ENCODE measurements around the gene PARD6G.
A peak's percentile ranks its signal among the peaks of the same experiment; 100 is the strongest.
"Not testable (repeated sequence)": the region's sequence is repeated elsewhere in the genome, so short reads cannot be mapped to it uniquely, and the experiment has no call there.

PARD6G gene, protein sequence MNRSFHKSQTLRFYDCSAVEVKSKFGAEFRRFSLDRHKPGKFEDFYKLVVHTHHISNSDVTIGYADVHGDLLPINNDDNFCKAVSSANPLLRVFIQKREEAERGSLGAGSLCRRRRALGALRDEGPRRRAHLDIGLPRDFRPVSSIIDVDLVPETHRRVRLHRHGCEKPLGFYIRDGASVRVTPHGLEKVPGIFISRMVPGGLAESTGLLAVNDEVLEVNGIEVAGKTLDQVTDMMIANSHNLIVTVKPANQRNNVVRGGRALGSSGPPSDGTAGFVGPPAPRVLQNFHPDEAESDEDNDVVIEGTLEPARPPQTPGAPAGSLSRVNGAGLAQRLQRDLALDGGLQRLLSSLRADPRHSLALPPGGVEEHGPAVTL
- 0.51 to 1.4 reads per million in 2 donors for total RNA-seq

DNA sequence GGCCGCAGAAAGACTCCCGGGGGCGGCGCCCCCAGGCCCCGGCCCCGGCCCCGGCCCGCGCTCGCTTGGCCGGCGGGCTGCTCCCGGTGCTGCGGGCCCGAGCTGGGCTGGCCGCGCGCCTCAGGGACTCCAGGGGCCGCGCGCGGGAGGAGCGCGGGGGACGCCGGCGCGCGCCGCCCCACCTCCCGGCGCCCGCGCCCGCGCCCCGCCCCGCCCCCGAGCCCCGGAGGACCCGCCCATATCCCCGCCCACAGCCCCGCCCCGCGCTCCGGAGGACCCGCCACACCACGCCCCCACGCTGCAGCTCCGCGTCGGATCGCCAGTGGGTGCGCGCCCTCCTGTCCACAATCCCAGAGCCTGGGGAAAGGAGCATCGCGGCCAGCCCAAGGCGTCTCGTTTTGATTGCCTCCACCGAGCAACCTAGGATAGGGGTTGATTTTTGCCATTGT, at the start of gene PARD6G:
Gene PARD6G, minus strand, starts transcription at position 122 of the 449 bp plus-strand sequence. CDS start 166 bp downstream, outside the sequence.
- peak; percentile 38 for DNase-seq

DNA sequence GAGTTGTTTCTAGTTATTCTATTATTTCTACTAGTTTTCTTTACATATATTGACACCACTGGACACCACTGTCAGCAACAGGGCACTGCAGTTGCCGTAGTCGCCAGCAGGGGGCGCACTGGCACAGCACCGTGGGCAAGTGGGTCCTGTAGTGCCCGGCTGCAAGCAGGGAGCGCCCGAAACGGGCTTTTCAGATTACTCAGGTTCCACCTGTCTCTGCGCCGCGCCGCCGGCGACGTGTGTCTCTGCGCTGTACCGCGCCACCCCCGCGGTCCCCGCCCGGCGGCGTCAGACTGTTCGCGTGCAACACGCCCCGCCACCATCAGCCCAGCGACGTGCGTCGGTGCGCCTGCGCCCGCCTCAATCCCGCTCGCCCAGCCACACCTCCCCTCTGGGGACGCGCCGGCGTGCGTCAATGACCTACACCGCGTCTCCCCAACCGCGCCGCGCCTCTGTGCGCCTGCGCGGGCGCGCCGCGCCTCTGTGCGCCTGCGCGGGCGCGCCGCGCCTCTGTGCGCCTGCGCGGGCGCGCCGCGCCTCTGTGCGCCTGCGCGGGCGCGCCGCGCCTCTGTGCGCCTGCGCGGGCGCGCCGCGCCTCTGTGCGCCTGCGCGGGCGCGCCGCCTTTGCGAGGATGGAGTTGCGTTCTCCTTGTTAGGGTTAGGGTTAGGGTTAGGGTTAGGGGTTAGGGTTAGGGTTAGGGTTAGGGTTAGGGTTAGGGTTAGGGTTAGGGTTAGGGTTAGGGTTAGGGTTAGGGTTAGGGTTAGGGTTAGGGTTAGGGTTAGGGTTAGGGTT, 15.1 kb upstream of the PARD6G start:
- DNase-seq: not testable (repeated sequence)

DNA sequence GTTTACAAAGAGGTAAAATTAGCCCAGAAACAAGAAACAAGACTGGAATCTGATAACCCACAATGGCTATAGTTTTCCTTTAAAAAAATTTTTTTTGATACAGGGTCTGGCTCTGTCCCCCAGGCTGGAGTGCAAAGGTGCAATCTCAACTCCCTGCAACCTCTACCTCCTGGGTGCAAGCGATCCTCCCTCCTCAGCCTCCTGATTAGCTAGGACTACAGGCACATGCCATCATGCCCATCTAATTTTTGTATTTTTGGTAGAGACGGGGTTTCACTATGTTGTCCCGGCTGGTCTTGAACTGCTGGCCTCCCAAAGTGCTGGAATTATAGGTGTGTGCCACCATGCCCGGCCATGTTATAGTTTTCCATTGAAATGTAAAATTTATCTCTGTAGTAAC, 12.3 kb upstream of the PARD6G start:
- no peak for DNase-seq

DNA sequence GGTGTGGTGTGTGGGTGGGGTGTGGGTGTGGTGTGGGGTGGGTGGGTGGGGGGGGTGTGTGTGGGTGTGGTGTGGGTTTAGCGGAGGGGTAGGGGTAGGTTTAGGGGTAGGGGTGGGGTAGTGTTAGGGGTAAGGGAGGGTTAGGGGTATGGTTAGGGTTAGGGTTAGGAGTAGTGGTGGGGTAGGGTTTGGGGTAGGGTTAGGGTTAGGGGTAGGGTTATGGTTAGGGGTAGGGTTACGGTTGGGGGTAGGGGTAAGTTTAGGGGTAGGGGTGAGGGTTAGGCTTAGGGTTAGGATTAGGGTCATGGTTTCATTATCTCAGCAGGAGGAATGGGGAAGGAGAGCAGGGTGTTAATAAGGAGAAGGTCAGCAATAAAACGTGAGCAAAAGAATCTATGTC, 11.3 kb upstream of the PARD6G start:
- DNase-seq: no peak

DNA sequence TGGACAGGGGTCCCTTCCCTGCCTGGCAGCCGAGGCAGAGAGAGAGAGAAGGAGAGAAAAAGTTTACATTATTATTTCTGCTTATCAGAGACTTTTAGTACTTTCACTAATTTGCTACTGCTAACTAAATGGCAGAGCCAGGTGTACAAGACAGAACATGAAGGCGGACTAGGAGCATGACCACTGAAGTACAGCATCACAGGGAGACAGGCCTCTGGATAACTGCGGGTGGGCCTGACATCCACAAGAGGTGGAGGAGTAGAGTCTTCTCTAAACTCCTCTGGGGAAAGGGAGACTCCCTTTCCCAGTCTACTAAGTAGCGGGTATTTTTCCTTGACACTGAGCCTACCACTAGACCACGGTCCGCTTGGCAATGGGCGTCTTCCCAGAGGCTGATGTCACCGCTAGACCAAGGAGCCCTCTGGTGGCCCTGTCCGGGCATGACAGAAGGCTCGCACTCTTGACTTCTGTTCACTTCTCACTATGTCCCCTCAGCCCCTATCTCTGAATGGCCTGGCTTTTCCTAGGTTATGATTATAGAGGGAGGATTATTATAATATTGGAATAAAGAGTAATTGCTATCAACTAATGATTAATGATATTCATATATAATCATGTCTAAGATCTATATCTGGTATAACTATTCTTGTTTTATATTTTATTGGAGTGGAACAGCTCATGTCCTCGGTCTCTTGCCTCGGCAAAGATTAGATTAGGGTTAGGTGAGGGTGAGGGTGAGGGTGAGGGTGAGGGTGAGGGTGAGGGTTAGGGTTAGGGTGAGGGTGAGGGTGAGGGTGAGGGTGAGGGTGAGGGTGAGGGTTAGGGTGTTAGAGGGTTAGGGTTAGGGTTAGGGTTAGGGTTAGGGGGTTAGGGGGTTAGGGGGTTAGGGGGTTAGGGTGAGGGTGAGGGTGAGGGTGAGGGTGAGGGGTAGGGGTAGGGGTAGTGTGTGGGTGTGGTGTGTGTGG, 10.5 kb upstream of the PARD6G start:
- not testable (repeated sequence) for DNase-seq

DNA sequence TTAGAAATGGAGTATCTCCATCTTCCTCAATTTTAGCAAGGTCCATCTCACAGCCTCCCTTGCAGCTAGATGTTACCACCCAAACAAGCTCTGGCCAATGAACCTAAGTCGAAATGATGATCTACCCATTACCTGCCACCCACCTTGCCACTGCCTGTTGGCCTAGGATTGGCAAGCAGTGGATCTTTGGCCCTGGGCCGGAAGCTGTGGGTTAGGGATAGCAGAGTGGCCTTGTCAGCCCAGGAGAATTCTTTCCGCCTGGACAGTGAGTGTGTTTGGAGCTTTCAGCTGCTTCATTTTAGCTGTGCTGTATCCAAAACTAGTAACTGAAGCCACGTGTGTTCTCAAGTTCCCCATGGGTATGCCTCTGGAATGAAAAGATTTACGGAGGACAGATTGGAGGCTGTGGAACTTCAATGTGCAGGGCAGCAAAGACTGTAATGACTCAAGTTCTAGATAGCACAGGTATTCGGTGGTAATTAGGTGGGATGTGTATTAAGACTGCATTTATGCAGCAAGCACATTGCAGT, 7.7 kb upstream of the PARD6G start:
- DNase-seq: no peak

DNA sequence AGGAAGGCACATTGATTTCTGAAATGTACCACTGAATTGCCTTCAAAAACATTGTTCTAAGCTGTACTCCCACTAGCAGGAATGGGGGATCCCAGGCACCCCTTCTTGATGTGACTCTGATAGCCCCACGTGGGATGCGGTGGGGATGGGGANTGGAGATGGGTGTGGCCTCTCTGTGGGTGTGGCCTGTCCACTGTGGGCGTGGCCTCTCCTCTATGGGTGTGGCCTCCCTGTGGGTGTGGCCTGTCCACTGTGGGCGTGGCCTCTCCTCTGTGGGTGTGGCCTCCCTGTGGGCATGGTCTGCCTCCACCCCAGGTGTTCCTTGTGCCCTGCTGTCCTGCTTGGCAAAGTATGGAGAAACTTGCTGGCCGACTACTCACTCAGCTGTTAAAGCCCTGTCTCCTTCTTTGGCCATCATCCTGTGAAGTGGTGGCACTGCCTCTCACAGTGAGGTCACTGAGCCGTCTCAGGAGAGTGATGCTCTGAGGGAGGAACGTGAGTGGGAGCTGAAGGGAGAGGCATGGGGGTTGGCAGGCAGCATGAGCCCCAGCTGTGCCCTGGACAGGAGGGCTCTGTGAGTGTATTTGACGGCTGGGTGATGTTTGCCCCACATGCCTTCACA, 6.7 kb upstream of the PARD6G start:
- DNase-seq: no peak

DNA sequence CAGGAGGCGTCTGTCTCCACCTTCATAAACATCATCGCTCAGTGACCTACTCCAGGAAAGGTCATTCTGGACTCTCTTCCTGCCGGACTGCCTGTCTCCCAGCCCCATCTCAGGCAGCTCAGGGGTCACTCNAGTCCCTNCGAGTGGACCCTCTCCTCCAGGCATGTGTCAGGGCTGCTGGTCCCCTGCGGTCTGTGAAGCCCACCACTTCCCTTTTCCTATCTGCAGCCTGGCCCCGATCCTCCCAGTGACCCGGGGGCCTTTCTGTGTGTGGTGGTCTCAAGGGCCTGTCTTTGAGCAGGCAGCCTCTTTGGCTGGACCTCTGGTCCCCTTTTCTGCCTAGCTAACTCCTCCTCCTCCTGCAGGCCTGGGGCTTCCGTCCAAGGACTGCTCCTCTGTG, 5.9 kb upstream of the PARD6G start:
- DNase-seq: no peak

DNA sequence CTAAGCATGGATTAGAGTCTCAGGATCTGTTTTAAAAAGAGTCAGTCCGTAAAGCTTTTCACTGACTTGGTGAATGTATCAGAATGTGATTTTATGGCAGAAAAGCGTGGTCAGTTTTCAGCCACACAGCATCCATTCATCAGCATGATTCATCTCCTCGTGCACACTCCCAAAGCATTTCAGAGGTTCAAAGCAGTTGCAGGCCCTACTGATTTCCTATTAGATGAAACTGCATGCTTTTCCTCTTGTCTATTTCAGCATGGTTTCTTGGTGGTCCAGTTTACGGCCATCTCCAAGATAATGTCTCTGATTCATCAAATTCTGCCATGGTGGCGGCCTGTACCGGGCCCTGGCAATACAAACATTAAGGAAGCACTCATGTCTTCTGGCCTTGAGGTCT, 4.8 kb upstream of the PARD6G start:
- no peak for DNase-seq

DNA sequence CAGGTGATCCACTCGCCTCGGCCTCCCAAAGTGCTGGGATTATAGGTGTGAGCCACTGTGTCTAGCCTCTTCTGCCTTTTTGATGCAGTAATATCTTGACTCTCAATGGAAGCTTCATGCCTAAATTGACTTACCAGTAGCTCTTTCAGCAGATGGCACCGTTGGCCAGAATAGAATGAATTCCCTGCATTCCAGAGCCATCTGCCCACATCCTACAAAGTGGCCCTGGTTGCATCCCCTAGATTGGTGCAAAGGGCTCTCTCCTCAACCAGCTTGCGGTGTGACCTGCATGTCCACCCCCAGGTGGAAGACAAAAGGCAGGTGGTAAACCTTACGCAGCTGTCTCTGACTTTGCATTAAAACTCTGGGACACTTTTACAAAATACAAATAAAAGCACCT, 4.4 kb upstream of the PARD6G start:
- no peak for DNase-seq

DNA sequence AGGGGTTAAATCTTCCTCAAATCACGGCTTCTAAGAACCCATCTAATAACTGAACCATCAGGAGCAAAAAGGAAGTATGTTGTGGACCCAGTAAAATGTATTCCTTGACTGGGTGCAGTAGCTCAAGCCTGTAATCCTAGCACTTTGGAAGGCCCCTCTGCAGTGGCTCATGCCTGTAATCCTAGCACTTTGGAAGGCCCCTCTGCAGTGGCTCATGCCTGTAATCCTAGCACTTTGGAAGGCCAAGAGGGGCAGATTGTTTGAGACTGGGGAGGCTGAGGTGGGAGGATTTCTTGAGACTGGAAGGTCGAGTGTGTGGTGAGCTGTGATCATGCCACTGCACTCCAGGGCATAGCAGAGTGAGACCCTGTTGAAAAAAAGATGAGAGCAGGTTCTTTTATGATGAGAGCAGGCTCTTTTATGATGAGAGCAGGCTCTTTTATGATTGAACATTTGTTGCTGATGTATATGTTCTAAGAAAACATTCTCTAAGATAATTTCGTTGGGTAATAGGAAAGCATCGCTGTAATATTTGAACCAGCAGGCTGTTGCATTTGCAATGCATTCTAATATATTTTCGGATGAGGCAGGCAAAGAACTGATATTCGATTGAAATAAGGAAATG, 3.5 kb upstream of the PARD6G start:
- no peak for DNase-seq

DNA sequence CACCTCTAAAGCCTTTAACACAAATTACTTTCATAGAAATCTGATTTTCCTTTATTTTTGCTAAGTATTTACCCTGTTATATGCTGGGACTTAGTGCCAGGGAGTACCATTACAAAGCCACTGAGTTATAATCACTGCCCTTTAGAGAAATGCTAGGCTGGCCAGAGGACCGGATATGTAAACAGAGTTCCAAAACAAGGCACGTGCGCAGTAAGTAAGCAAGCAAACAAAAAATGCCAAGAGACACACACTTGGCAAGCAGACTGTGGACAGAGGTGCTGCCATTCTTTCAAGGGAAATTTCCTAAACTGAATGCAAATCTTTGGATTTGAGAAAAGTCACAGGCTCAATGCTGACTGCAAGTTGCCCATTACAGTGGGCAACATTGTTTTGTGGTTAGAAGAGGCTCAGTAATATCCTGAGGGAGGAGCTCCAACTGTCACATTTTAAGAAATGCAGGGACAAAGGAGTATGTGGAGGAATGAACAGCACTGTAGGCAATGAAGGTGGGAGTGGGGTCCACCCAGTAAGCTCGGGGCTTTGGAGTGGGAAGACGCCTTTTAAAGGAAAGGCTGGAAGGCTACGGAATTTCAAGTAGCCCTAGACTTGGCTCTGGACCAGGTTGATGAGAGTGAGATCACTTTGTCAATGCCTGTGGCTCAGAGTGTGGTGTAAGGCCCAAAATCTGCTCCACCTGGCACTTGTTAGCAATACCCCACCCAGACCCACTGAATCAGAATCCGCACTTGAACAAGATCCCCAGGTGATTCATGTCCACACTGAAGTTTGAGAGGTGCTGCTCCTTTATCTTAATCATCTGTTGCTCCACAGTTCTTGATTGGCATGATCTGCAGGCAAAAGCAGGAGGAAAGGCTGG, 2.1 kb upstream of the PARD6G start:
- no peak for DNase-seq

DNA sequence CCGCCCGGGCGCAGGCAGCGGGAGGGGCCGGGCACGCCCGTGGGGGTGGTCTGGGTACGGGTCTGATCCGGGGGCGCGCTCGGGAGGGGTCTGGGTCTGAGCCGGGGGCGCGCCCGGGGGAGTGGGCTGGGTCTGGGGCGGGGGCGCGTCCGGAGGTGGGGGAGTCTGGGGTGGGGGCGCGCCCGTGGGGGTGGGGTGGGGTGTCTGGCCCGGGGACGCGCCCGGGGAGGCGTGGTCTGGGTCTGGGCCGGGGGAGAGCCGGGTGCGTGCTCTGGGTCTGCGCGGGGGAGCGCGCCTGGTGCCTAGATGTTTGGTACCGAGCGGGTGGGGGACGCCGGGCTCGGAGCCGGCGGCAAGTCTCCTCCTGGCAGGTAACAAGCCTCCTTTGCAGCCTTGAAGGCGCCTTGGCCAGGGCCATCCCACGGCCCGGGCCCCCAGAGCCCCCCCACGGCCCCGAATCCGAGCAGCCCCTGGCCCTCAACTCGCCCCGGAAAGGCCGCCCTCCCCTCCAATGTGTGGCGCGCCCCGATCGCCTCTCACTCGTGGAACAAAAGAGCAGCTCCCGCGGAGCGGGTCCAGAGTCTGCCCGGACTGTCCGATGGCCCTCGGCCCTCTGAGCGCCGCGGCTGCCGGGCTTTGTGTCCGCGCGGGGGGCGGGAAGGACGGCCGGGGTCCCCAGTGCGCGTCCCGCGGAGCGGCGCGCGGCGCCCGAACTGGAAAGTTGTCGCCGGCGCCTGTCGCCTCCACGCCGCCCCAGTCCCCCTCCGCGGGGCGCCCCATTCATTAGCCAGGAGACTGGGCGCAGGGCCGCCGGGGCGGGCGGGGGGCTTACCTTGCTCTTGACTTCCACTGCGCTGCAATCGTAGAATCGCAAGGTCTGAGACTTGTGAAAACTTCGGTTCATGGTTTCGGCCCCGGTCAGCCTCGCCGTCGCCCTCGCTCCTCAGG, 595 bp downstream of the PARD6G start:
- DNase-seq: no peak

DNA sequence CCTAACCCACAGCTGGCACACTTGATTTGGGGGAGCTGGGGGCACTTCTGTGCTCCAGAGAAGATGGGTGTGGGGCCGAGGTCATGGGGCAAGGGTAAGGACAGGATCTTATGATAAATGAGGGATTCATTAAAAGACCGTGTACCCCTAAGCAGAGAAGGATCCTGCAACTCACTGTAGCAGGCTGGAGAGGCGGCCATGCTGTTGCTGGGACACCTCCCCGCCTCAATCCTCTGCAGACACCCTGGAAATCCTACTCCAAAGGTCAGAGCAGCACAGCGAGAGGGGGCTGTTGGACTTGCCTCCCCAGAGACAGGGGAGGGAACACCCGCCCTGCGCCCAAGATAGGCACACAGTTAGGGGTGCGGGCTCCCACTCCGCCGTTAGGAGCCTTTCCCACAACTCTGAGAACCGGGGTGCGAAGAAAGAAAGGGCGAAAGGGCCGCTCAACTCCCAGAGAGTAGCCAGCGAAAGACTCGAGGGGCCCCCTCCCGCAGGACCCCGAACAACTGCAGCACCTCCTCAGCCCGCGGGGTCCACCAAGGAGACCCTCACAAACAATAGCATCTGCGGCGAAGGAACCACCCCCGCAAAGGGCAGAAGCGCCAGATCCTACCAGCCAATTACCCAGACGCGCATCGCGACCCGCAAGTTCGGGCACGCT, 1.4 kb downstream of the PARD6G start:
- DNase-seq: no peak

DNA sequence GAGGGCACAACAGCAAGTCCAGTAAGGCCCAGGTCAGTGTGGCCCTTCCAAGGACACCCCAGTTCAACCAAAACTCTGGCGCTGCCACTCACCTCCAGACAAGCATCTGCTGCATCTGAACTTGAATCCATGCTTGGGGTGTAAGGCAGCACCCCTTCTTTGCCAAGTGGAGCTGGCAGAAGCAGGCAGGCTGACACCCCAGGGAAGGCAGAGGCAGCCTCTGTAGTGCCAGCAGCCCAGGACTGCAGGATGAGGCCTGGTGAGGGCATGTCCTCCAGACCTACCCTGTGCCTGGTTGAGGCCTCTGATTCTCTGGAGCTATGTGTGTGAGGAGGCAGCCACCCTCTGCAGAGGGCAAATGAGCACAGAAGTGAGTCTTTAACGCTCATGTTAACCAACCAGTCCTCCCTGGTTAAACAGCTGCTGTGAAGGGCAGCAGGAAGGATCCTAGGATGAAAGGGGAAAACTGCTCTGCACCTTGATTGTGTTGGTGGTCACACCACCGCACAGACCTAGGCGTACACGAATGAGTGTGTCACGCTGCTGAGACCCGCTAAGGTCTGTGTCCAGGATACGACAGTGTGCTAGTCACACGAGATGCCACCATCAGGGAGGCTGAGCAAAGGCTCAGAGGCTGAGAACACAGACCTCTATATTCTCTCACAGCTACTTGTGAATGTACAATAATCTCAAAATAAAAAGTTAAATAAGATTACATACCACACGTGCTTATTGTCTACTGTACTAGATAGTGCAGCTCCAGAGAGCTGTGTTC, 2.2 kb downstream of the PARD6G start:
- no peak for DNase-seq

DNA sequence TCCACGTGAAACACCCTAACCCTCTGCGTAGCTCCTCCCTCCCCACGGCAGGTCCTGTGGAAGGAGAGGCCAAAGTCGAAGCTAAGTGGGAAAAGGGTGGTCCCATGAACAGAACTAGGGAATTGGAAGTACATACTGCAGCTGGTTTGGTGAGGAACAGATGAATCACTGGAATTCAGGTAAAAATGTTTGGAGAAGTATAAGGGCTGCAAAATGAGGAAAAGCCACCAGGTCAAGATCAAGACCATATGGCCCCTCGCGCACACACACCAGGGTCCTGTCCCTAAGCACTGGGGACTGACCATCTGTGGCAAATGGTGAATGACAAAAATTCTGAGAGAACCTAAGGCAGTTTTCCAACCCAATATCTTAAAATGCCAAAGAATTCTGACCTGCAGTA, 3.1 kb downstream of the PARD6G start:
- no peak for DNase-seq

DNA sequence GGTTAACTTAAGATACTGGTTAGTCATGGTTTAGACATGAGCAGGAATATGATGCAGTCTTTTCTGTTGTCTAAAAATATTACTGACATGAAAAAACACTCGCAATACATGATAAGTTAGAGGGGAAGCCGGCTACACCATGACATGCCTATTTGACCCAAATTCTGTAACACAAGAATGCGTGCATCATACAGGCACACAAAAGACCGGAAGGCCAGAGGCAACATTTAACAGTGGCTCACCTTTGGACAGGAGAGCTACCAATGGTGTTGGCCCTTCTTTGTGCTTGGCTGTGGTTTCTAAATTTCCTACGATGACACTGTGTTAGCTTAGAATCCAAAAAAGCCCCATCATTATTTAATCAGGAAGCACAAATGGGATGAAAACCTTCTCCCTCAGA, 4.1 kb downstream of the PARD6G start:
- DNase-seq: no peak

Measured in activated gamma-delta T cell (primary cell).